Mucosa of gallbladder (tissue), 1 donor: Measurements from ENCODE around the gene ATXN7L3B. TPM values are rescaled to one million over a fixed set of nuclear protein-coding genes. Genes with fewer than 3 reads are reported as not detected.
"Not testable (repeated sequence)": the region's sequence is repeated elsewhere in the genome, so short reads cannot be mapped to it uniquely, and the experiment has no call there.

Experiments used
- DNase-seq: peaks from one replicate; pipeline ENCODE4 v3.0.0-alpha.2; 2020; ENCODE audit warnings: low spot score
- total RNA-seq: library from RNA; stranded (reverse); gene quantifications from one replicate; pipeline ENCODE4 v1.2.1, GENCODE V29; 2021
- donor health status: DM: no; HTN: no; CAD: no.

ATXN7L3B gene
- total RNA-seq, result 45.9 TPM

DNA sequence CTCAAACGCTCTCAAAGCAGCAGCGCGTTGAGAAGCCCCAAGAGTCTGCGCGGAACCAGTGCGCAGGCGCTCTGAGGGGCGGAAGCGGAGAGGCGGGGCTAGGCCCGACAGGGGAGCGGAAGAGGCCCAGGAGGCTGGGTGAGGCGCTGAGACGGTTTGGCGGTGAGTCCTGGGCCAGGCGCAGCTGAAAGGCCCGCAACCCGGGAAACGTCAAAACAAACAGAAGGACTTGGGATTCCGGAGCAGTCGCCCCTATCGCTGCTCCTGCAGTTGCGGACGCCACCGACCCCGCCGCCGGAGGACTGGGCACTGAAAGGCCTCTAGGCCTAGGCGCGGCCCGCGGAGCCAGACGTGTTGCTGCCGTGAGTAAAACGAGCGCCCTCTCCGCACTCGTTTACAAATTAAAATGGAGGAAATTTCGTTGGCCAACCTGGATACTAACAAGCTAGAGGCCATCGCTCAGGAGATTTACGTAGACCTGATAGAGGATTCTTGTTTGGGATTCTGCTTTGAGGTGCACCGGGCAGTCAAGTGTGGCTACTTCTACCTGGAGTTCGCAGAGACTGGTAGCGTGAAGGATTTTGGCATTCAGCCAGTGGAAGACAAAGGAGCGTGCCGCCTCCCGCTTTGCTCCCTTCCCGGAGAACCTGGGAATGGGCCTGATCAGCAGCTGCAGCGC lies at the start of gene ATXN7L3B:
Gene ATXN7L3B (plus strand): TSS at position 129 of the 679 bp plus-strand sequence. CDS start 278 bp downstream, at position 407.
- peak; percentile 92 for DNase-seq

GRCh38 chr12:74488134-74488533 lies 49.5 kb upstream of the ATXN7L3B start:
- no peak for DNase-seq

DNA sequence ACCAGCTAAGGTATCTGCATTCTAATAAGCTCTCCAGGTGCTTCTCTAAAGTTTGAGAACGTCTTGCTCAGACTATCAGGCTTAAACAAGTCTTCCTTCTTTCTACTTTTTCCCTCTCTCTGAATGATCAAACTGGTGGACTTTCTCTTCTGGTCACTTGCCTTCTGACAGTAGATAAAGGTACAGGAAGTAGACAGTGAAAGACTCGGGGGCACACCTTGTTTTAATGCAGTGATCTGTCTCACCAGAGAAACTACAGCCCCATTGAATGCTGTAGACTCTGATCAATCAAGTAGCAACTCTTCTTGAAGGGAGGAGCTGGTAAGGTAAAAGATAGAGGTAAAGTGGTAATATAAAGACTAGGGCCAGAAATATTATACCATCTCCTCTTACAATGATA lies 48.1 kb upstream of the ATXN7L3B start:
- no peak for DNase-seq

DNA sequence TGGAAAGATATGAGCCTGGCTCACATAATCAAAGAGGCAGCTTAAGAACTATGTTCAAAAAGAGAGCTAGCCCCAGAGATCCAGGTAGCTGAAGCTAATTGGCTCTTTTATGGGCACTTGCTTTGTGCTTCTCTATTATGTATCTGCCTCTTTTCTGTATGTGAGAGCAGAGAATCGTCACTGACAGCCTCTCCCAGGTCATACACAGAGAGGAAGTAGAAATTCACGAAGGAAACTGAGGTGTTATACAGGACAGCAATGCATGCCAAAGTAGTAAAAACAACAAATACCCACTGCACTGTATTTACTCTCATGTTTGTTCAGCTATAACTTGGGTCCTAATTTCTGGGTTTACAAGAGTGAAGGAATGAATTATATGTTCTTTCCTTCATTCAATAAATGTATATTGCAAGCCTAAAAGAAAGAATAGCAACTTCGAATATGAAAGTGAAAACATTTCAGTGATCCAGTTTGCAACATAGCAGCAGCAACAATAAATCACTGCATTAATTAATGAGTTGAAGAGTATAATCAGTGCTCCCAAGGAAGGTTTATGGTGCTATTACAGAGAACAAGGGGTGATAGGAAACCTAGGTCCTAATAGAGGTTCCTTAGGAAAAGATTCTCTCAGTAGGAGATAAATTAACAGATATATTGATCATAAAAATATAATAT lies 47.1 kb upstream of the ATXN7L3B start:
- DNase-seq, result no peak

- DNase-seq, result no peak
Measured at GRCh38 chr12:74491374-74491773, 46.3 kb upstream of the ATXN7L3B start.

DNA sequence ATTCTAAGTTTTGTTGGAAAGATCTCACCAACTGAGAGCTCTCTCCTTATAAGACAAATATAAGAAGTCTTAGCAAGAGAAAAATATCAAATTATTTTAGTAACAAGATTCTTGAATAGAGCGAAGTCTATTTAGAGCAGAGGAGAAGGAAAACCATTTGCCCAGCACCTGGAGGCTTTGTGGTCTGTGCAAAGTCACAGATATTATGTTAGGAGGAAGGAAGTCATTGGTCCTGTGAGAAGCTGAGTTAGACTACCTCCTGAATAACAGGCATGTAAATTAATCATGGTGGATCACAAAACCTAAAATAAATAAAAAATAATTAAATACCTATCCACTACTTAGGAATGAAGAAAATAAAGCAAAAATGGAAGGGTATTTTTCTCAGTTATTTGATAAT lies 38.4 kb upstream of the ATXN7L3B start:
- no peak for DNase-seq

GRCh38 chr12:74508873-74509657 lies 28.6 kb upstream of the ATXN7L3B start:
- DNase-seq, result not testable (repeated sequence)

GRCh38 chr12:74509886-74510285 lies 27.7 kb upstream of the ATXN7L3B start:
- DNase-seq, result no peak

DNA sequence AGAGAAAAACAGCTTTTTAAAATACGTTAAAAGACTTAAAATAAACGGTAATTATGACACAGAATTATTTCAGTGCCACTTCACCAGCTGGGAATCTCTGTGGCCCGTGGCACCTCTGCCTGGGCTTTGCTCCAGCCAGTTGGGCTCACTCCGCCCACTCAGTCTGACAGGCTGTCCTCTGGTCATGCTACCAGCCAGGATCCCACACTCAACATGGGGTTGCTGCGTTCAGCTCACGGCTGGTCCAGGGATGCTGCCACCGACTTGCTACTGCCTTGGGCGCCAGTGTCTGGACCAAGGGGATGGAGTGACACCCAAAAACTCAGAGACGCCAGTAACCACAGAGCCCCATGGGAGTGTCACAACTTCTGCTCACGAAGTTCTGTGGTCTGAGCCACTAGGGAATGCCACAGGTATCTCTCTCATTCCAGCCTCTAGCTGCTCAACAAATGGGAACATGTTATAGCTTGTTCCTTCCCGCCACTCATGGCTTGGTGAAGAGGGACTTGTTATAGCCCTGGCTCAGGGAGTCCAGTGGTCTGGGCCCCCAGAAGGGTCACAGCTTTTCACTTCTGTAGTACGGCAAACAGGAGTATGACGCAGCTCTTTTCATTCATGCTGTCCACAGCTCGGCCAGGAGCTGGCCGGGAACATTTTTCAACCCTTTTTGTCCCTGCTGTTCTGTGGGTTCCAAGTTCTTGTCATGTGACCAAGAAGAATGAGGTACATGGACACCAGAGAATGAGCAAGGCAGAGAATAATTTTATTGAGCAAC lies 23.4 kb upstream of the ATXN7L3B start:
- no peak for DNase-seq

DNA sequence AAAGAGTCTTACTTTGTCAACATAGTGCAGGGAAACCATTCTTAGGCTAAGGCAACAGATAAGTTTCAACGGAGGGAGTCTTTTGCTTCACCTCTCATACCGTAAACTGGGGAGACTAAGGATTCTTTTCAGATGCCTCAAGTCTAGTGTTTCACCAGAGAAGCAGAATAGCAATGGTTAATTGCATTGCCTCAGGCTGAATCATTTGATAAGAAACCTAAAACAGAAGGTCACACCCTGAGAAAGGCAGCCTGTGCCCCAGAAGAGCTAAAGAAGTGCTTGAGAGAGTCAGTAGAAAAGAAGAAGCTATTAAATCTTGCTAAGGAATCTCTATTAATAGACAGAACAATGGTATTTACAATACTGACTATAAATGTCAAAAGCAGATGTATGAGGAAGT lies 21.8 kb upstream of the ATXN7L3B start:
- DNase-seq, result no peak

GRCh38 chr12:74526535-74526934 lies 11.1 kb upstream of the ATXN7L3B start:
- no peak for DNase-seq

DNA sequence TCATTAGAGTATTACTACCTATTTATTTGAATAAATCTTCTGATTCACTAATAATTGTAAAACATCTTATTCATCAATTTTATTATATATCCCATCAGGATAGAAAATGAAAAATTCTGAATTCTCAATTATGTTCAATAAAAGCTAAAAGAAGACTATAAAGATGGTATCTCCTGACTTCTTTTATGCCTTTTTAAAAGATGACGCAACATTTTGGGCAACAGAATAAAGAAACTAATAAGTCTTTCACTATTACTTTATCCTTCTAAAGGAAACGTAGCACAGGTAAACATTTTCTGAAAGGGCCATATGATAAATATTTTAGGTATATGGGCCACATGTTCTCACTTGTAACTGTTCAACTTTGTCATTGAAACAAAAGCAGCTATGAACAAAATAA lies 10.1 kb upstream of the ATXN7L3B start:
- no peak for DNase-seq

DNA sequence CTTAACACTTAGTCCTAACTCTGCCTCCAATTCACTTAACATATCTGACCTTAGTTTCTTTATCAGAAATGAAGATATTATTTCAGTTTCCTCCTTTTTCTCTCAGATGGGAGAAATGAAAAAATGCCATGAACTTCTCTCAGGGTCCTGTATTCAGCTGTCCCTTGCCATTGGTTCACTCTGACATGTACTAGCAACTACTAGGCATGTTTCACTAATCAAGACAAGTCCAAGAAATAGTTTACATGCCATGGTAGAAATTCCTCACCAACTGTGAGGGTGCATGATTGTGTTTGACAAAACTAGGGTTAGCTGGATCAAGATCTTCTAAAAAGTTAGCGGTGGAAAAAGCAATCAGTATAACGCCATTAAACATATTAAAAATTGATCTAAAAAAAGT lies 7.0 kb upstream of the ATXN7L3B start:
- no peak for DNase-seq

DNA sequence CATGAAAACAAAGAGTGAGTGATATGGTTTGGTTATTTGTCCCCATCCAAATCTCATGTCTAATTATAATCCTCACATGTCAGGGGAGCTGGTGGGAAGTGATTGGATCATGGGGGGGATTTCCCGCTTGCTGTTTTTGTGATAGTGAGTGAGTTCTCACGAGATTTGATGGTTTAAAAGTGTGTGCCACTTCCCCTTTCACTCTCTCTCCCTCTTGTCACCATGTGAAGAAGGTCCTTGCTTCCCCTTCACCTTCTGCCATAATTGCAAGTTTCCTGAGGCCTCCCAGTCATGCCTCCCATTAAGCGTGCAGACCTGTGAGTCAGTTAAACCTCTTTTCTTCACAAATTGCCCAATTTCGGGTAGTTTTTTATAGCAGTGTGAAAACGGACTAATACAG lies 2.1 kb upstream of the ATXN7L3B start:
- DNase-seq, result no peak

GRCh38 chr12:74537126-74537706 lies 419 bp upstream of the ATXN7L3B start:
- no peak for DNase-seq

DNA sequence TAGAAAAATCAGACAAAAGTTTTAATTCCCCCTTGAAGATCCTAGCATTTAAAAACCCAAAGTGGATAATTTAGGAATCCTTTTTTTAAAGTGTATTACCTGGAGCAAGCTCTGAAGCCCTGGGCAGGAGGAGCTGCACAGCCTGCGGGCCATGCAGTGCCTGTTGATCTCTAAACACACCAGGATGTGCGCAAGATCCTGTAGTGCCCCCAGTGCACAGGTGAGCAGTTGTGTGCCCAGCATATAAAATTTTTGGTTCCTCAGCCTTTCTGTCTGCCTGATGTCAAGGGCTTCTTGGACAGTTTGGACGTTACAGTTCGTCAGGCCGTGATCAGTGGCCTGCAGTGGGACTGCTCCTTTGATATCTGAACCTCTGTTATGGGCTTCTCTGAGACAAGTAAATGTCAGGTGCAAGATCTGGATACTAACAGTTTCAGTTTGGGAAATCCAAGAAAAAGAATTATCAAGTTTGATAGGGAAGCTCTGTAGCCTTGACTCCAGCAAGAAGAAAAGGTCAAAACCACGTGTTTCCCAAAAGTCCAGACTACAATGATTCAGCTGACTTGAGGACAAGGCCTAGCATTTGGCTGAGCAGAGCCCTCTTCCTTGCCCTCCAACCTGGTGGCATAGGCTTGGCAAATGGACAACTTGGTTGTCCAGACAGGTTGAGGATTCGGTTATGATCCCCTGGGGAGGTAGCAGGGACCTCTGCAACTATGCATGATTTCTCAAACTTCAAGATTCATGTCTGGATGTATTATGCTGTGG lies 1.0 kb downstream of the ATXN7L3B start:
- DNase-seq, result no peak

DNA sequence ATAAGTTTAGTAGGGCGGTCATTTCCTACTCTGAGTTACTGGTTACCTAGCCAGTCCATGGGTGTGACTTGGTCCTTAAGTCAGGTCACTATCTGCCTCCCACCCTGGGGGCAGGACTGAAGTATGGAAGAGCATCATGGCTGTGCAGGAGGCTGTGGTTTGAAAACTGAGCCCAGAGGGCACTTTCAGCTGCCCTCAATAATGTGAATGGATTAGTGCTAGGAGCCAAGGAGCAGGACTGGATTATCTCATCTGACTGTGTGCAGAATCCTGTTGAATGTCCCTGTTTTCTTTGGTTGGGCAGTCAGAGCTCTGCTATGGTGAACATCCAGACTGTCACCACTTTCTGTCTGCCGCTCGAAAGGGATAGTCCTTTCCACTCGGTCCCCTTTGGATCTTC lies 1.6 kb downstream of the ATXN7L3B start:
- no peak for DNase-seq

- DNase-seq, result no peak
Measured at GRCh38 chr12:74539765-74540526, 2.3 kb downstream of the ATXN7L3B start.

DNA sequence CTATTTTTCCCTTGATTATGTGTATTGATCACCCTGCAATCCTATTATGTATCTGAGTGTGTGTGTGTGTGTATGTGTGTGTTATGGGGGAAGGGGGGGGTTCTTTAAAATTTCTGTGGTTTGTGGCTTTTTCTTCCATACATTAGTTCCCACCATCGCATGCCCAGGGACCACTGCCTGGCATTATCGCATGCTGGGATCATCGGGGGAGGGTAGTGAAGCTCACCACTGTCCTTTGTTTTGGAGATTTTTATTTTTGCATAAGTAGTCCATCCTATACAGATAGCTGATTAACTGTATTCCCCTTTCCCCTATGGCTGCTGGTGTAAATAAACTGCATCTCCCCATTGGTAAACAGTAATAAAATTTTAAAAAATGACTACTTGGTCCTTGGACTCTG lies 3.4 kb downstream of the ATXN7L3B start:
- DNase-seq, result no peak

- DNase-seq, result no peak
Measured at GRCh38 chr12:74547249-74547648, 9.6 kb downstream of the ATXN7L3B start.
